HepG2 (cell line): ENCODE measurements around the gene CAPRIN2. TPM values are rescaled to one million over a fixed set of nuclear protein-coding genes. Genes with fewer than 3 reads are reported as not detected.

Source experiments
- ATAC-seq: fragments of 200-7000 bp; cut with Tn5 transposase; 3 replicates; pipeline ENCODE4 v1.9.1; 2020; ENCODE audit warnings: mild to moderate bottlenecking, moderate library complexity
- BruUV-seq: library from RNA; stranded (reverse); fragments of 400-500 nt; replicated peaks from 2 replicates; lab custom pipeline; 2021; lab: Mats Ljungman, UMichigan
- CTCF ChIA-PET: fragments of 300-600 bp; formaldehyde crosslinking; extraction: SDS; loops from one replicate; lab custom pipeline; 2021; ENCODE audit warnings: low total read pairs, inconsistent platforms, low intra/inter-chr PET ratio; lab: Yijun Ruan, JAX
- POLR2A ChIA-PET: fragments of 350-600 bp; sonication (Branson Sonifier 250); formaldehyde crosslinking; loops from one replicate; lab custom pipeline; 2020; ENCODE audit warnings: antibody characterized with exemption, inconsistent platforms; lab: Yijun Ruan, JAX
- DNase-seq: peaks from one replicate; pipeline ENCODE4 v3.0.0-alpha.2; 2015; ENCODE audit warnings: low spot score
- FAIRE-seq: peaks from 3 replicates; lab custom pipeline; 2011; peaks lifted over from hg19 to GRCh38; lab: Jason Lieb, UNC
- H2AFZ ChIP-seq: one replicate; pipeline ENCODE4 v1.6.1; 2011; ENCODE audit warnings: low read length, inconsistent platforms
- H3K27ac ChIP-seq: fragments of 300-600 bp; 3 replicates; pipeline ENCODE4 v1.8.0; 2011; ENCODE audit warnings: mixed run types, mild to moderate bottlenecking, mixed read lengths, low read length, inconsistent platforms; ENCODE audit not compliant: insufficient read depth; ENCODE audit errors: extremely low read length
- H3K27me3 ChIP-seq, 2 experiments: fragments of 200-600 bp in 1 of 2; 2 replicates in 1 of 2; 3 replicates in 1 of 2; pipeline versions ENCODE4 v1.6.0 to v1.8.0; 2011; ENCODE audit warnings: low read length in 2 of 2, mild to moderate bottlenecking in 2 of 2, moderate library complexity in 2 of 2, inconsistent platforms in 1 of 2; ENCODE audit not compliant: insufficient read depth in 2 of 2, control insufficient read depth in 1 of 2
- H3K36me3 ChIP-seq, 2 experiments: fragments of 200-600 bp in 1 of 2; replicated peaks in 1 of 2; 2 replicates in 1 of 2; 3 replicates in 1 of 2; pipeline versions ENCODE4 v1.5.1 to v1.8.0; 2011; ENCODE audit warnings: low read length in 2 of 2, inconsistent platforms in 1 of 2; ENCODE audit not compliant: insufficient read depth in 2 of 2, control insufficient read depth in 1 of 2
- H3K4me1 ChIP-seq: 2 replicates; pipeline ENCODE4 v1.5.1; 2012; ENCODE audit warnings: low read length, inconsistent platforms; ENCODE audit not compliant: insufficient read depth
- H3K4me2 ChIP-seq: 2 replicates; pipeline ENCODE4 v1.6.0; 2011; ENCODE audit warnings: low read depth, low read length, inconsistent platforms
- H3K4me3 ChIP-seq, 3 experiments: fragments of 200-600 bp in 1 of 3; sonication (generic), shearing (Covaris generic) in 1 of 3; replicated peaks in 1 of 3; 2 replicates each; pipeline ENCODE4 v1.5.1; 2011 to 2016; ENCODE audit warnings: low read length in 3 of 3, inconsistent platforms in 2 of 3, low read depth in 2 of 3, mild to moderate bottlenecking in 2 of 3, control low read depth in 1 of 3, mixed read lengths in 1 of 3; ENCODE audit not compliant: insufficient read depth in 1 of 3
- H3K79me2 ChIP-seq: one replicate; pipeline ENCODE4 v1.6.1; 2011; ENCODE audit warnings: low read length, inconsistent platforms; ENCODE audit not compliant: insufficient read depth
- H3K9ac ChIP-seq: 2 replicates; pipeline ENCODE4 v1.6.0; 2011; ENCODE audit warnings: mild to moderate bottlenecking, low read depth, low read length, inconsistent platforms; ENCODE audit not compliant: insufficient read depth
- H3K9me3 ChIP-seq: 2 replicates; pipeline ENCODE4 v1.5.1; 2012; ENCODE audit warnings: mild to moderate bottlenecking, low read length
- H4K20me1 ChIP-seq: 2 replicates; pipeline ENCODE4 v1.6.0; 2011; ENCODE audit warnings: inconsistent platforms, mild to moderate bottlenecking, low read length, moderate library complexity; ENCODE audit not compliant: insufficient read depth
- CTCF ChIP-seq: sonication (generic); formaldehyde crosslinking; IDR thresholded peaks from 2 replicates; pipeline ENCODE4 v1.5.0; 2020; ENCODE audit warnings: mild to moderate bottlenecking, missing genetic modification reagents, moderate library complexity
- ESRRA ChIP-seq: sonication (generic); formaldehyde crosslinking; IDR thresholded peaks from 2 replicates; pipeline ENCODE4 v1.5.1; 2020; ENCODE audit warnings: mild to moderate bottlenecking, low read depth, missing genetic modification reagents
- ETV5 ChIP-seq: IDR thresholded peaks from 2 replicates; pipeline ENCODE4 v1.6.1; 2018; ENCODE audit warnings: missing biosample characterization, missing genetic modification reagents, inconsistent platforms, borderline replicate concordance
- SP2 ChIP-seq: sonication (generic); formaldehyde crosslinking; IDR thresholded peaks from 2 replicates; pipeline ENCODE4 v1.5.1; 2020; ENCODE audit warnings: mild to moderate bottlenecking, missing genetic modification reagents
- ZNF441 ChIP-seq: sonication (generic); formaldehyde crosslinking; IDR thresholded peaks from 2 replicates; pipeline ENCODE4 v1.7.0; 2021; ENCODE audit warnings: missing genetic modification reagents, borderline replicate concordance
- ZNF598 ChIP-seq: sonication (generic); formaldehyde crosslinking; IDR thresholded peaks from 2 replicates; pipeline ENCODE4 v1.5.1; 2020; ENCODE audit warnings: mild to moderate bottlenecking, missing genetic modification reagents, borderline replicate concordance
- ZNF879 ChIP-seq: sonication (generic); formaldehyde crosslinking; IDR thresholded peaks from 2 replicates; pipeline ENCODE4 v1.8.1; 2023; ENCODE audit warnings: missing genetic modification reagents
- ZSCAN12 ChIP-seq: sonication (generic); formaldehyde crosslinking; IDR thresholded peaks from 2 replicates; pipeline ENCODE4 v1.9.0; 2021; ENCODE audit warnings: mild to moderate bottlenecking, missing genetic modification reagents
- WGBS: methylation state at CpG from one replicate; pipeline ENCODE4 v1.1.6; 2017; ENCODE audit warnings: low lambda C conversion rate; 5-methylcytosine and 5-hydroxymethylcytosine counted together
- in situ Hi-C: cut with HindIII; loops from 2 replicates; pipeline ENCODE4 v1.10.0; 2017; ENCODE audit warnings: low pct_unique_long_range_greater_than_20kb; ENCODE audit not compliant: extremely low pct_ligation_motif_present
- intact Hi-C: fragments of 100-400 bp; cut with micrococcal nuclease; formaldehyde crosslinking; loops from one replicate; pipeline ENCODE4 v1.10.0; 2022; ENCODE audit not compliant: unreplicated experiment
- polyA plus RNA-seq, 8 experiments: library from polyadenylated mRNA; depleted of rRNA in 3 of 8; stranded (reverse) in 7 of 8; unstranded in 1 of 8; fragments of >200 nt; fragmentation: Illumina TruSeq in 4 of 8; extraction: Trizol in 4 of 8; gene quantifications; 2 replicates each; pipeline versions ENCODE4 v1.2.1 to v1.2.3, GENCODE V29; 2011 to 2016; ENCODE audit warnings: low read depth in 4 of 8, missing spikeins in 1 of 8, mixed read lengths in 1 of 8; ENCODE audit not compliant: insufficient read depth in 1 of 8
- total RNA-seq, 5 experiments: library from RNA; depleted of rRNA; stranded (reverse); fragments of >200 nt; fragmentation: Illumina TruSeq; extraction: Trizol; gene quantifications; 2 replicates each; pipeline ENCODE4 v1.2.3, GENCODE V29; 2016; ENCODE audit warnings: low read depth in 1 of 5

CAPRIN2 gene
- total and polyA plus RNA-seq, 2 of the 13 experiments (the other 11 are each of a cell fraction or from before 2014, with no cell fraction given), result 21.7 to 30.6 TPM

- no peak for DNase-seq
- ChIA-PET POLR2A (no interaction called here), CTCF (no interaction called here)
- Histone ChIP-seq H3K9me3 (no peaks in the 10 kb centered on the region), H4K20me1 (no peaks in the 10 kb centered on the region; the same call in 1 of the 2 replicates), H2AFZ (no peak overlapping the region), H3K27me3 (no peaks in the 10 kb centered on the region), H3K4me3 (no peak overlapping the region), H3K4me2 (no peak overlapping the region), H3K27ac (no peak overlapping the region), H3K79me2 (no peaks in the 10 kb centered on the region), H3K9ac (no peak overlapping the region), H3K4me1 (no peaks in the 10 kb centered on the region), H3K36me3 (peaks cover 3 to 40% of the 10 kb centered on the region in 2 experiments)
- WGBS, result 83% methylated on average over 4 of the region's 4 CpGs
- BruUV-seq, result no TSS peak
- TF ChIP-seq ZNF598 (CRISPR knock-in tag) (no peak), SP2 (no peak), ZNF441 (no peak), ETV5 (no peak), CTCF (no peak), ZNF879 (CRISPR knock-in tag) (no peak), ESRRA (CRISPR knock-in tag) (no peak), ZSCAN12 (no peak)
- in situ Hi-C loops (no loop called here), intact Hi-C loops (no loop called here)
- ATAC-seq, result no peak
- FAIRE-seq, result no peak
Observed at GRCh38 chr12:30661210-30661609, 93.5 kb downstream of the CAPRIN2 start.
